Activated naive CD4-positive, alpha-beta T cell treated with anti-CD3 and anti-CD28 coated beads, Interleukin-2, amount 50 U/mL, for 24 hours (primary cell): ENCODE data around the gene ENKD1.
A peak's percentile ranks its signal among the peaks of the same experiment; 100 is the strongest.

Experiments used
- H3K27ac Mint-ChIP-seq: one replicate; pipeline ENCODE4 v1.8.0; 2021; ENCODE audit warnings: mild to moderate bottlenecking, mixed read lengths
- H3K27me3 Mint-ChIP-seq: one replicate; pipeline ENCODE4 v1.8.0; 2021; ENCODE audit warnings: mixed read lengths
- H3K36me3 Mint-ChIP-seq: one replicate; pipeline ENCODE4 v1.8.0; 2021; ENCODE audit warnings: mixed read lengths
- H3K4me1 Mint-ChIP-seq: one replicate; pipeline ENCODE4 v1.8.0; 2021; ENCODE audit warnings: mixed read lengths
- H3K4me3 Mint-ChIP-seq: one replicate; pipeline ENCODE4 v1.8.0; 2021; ENCODE audit warnings: mild to moderate bottlenecking, mixed read lengths
- H3K9me3 Mint-ChIP-seq: one replicate; pipeline ENCODE4 v1.8.0; 2021; ENCODE audit warnings: mixed read lengths

Gene ENKD1

DNA sequence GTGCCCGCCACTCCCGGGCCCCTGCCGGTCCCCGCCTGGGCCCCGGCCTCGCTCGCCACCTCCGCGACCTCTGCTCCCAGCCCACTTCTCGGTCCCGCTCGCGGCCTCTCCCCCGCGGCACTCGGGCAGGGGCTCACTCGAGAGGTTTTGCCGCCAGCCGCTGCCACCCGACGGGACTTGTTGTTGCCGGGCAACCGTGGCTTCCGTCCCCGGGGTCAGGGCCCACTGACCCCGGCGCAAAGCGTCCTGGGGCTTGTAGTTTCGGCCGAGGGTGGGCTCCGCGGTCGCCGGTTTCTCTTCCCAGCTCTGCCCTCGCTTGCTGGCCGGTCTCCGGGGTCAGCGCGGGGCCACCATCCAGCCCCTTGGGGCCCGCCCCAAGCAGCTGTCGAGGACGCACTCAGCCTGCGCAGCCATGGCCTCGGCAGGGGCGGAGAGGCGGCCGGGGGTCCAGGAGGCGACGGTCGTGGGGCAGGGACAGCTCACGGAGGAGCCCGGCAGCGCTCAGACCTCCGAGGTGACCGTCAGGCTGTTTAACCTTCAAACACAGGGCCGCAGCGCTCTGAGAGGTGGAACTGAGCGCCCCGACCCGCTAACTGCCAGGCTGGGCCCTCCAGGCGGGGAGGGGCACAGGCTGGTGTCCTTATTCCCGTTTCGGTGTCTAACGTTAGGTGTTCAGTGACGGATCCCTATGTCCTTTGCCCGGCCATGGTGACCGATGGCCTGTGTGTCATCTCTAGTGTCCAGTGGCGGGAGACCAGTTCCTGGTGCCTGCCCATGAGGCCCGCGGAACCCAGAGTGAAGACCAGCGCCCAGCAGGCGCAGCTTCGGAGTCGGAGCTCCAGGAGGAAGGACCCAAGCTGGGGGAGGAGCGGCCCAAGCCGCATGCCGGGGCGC, at the start of gene ENKD1, which contains the start of gene C16orf86:
ENKD1 (minus strand) TSS at position 192 of the 894 bp plus-strand sequence. CDS start 308 bp downstream, outside the sequence.
C16orf86 (plus strand) TSS at position 256 of the 894 bp plus-strand sequence; CDS start at position 413, 157 bp downstream.
- peak within 1 kb of the TSS; percentile 83 for H3K4me3 Mint-ChIP-seq
- H3K9me3 Mint-ChIP-seq, result no peaks in the 10 kb centered on the region
- no peaks in the 10 kb centered on the region for H3K36me3 Mint-ChIP-seq
- H3K27me3 Mint-ChIP-seq, result no peaks in the 10 kb centered on the region
- peak within 1 kb of the TSS; percentile 68 for H3K27ac Mint-ChIP-seq
- peaks cover 18% of the 10 kb centered on the region for H3K4me1 Mint-ChIP-seq

DNA sequence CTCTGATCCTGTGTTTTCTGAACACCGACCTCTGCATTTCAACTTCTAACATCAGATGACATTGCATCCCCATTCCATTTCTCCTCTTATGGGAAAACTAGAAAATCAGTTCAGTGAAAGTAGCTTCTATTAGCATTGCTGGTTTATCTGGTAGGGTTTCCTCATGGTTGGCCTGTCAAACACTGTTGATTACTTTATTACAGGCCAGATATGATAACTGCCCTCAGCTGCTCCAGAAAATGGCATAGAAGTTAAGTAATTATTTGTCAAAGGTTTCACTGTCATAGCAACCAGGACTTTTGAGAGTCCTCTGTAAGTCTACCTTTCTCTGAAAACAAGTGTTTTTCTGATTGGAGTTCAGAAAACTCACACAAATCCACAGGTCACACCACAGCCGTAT, 49.5 kb upstream of the ENKD1 start:
- peaks cover 62% of the 10 kb centered on the region for H3K4me1 Mint-ChIP-seq
- no peak overlapping the region for H3K4me3 Mint-ChIP-seq
- H3K9me3 Mint-ChIP-seq, result no peaks in the 10 kb centered on the region
- peaks cover 4% of the 10 kb centered on the region for H3K36me3 Mint-ChIP-seq
- no peaks in the 10 kb centered on the region for H3K27me3 Mint-ChIP-seq
- H3K27ac Mint-ChIP-seq, result no peak overlapping the region

DNA sequence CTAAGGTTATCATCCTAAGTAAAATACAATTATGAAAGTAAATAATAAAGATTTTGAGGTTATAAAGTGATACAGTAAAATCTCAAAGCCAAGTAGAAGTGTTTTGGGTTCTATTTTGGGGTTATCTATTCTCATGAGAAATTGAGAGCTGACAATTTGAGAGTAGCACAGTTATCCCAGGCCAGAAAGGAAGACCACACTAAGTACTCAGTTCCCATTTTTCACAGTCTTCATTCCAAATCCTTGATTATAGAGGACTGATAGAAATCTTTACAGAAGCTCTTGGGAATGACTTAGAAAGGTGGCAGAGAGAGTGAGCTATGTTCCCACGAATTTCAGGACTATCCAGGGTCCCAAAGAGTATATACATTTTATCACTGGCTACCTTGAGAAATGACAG, 48.0 kb upstream of the ENKD1 start:
- no peaks in the 10 kb centered on the region for H3K9me3 Mint-ChIP-seq
- no peak overlapping the region for H3K27ac Mint-ChIP-seq
- H3K4me1 Mint-ChIP-seq, result peaks cover 51% of the 10 kb centered on the region
- H3K27me3 Mint-ChIP-seq, result no peaks in the 10 kb centered on the region
- H3K4me3 Mint-ChIP-seq, result no peak overlapping the region
- H3K36me3 Mint-ChIP-seq, result peaks cover 6% of the 10 kb centered on the region

DNA sequence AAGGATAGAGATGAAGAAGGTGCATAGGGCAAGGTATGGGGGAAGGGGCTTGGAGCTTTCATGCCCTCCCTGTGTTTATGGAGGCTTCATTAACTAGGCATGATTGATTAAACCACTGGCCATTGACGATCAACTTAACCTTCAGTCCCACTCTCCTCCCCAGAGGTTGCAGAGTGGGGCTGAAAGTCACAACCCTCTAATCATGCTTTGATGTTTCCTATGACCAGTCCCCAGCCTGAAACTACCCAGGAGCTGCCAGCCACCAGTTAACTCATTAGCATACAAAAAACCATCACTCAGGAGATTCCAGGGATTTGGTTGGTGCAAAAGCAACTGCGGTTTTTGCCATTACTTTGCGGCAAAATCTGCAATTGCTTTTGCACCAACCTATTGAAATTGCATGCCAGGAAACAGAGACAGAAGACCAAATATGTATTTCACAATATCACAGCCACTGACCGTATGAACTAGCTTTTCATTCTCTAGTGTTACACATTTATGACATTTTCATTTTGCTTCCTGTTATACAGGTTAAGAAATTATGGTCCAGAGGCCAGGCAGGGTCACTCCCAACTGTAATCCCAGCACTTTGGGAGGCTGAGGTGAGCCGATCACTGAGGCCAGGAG, 47.2 kb upstream of the ENKD1 start:
- no peaks in the 10 kb centered on the region for H3K9me3 Mint-ChIP-seq

DNA sequence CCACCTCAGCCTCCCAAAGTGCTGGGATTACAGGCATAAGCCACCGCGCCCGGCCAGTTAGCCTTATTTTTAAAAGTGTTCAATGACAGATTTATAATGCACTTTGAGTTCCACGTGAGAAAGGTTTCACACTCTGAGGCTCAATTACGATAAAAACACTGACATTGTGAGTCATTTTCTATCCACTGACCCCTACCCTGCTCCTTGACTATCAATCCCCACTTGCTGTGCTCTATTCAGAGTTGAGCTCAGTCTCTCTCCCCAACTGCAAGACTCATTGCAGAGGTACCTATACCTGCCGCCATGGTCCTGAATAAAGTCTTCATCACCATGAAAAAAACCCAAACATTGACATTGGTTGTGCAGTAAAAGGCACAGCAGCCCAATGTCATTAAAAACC, 44.1 kb upstream of the ENKD1 start:
- H3K4me1 Mint-ChIP-seq, result peaks cover 33% of the 10 kb centered on the region
- H3K9me3 Mint-ChIP-seq, result no peaks in the 10 kb centered on the region
- H3K36me3 Mint-ChIP-seq, result peaks cover 4% of the 10 kb centered on the region
- H3K4me3 Mint-ChIP-seq, result no peak overlapping the region
- H3K27me3 Mint-ChIP-seq, result no peaks in the 10 kb centered on the region
- H3K27ac Mint-ChIP-seq, result no peak overlapping the region

More for the DNA sequence above, 47.2 kb upstream of the ENKD1 start:
- Mint-ChIP-seq H3K4me1 (peaks cover 51% of the 10 kb centered on the region), H3K27ac (no peak overlapping the region), H3K27me3 (no peaks in the 10 kb centered on the region), H3K4me3 (no peak overlapping the region), H3K36me3 (peaks cover 6% of the 10 kb centered on the region)

- Mint-ChIP-seq H3K27ac (no peak overlapping the region), H3K4me1 (peaks cover 40% of the 10 kb centered on the region), H3K27me3 (no peaks in the 10 kb centered on the region), H3K4me3 (no peak overlapping the region), H3K9me3 (no peaks in the 10 kb centered on the region), H3K36me3 (peaks cover 4% of the 10 kb centered on the region)
Observed at GRCh38 chr16:67709050-67709449, 42.5 kb upstream of the ENKD1 start.

GRCh38 chr16:67708368-67708771, 41.8 kb upstream of the ENKD1 start:
- Mint-ChIP-seq H3K4me3 (no peak overlapping the region), H3K4me1 (peaks cover 41% of the 10 kb centered on the region), H3K27ac (no peak overlapping the region), H3K9me3 (no peaks in the 10 kb centered on the region), H3K27me3 (no peaks in the 10 kb centered on the region), H3K36me3 (peaks cover 4% of the 10 kb centered on the region)

- no peaks in the 10 kb centered on the region for H3K9me3 Mint-ChIP-seq
- H3K36me3 Mint-ChIP-seq, result peaks cover 4% of the 10 kb centered on the region
- no peak overlapping the region for H3K27ac Mint-ChIP-seq
- H3K4me1 Mint-ChIP-seq, result peaks cover 44% of the 10 kb centered on the region
- H3K27me3 Mint-ChIP-seq, result no peaks in the 10 kb centered on the region
- no peak overlapping the region for H3K4me3 Mint-ChIP-seq
Observed at GRCh38 chr16:67707790-67708189, 41.2 kb upstream of the ENKD1 start.

GRCh38 chr16:67707210-67707609, 40.7 kb upstream of the ENKD1 start:
- H3K4me1 Mint-ChIP-seq, result peaks cover 44% of the 10 kb centered on the region
- H3K36me3 Mint-ChIP-seq, result peaks cover 4% of the 10 kb centered on the region
- H3K9me3 Mint-ChIP-seq, result no peaks in the 10 kb centered on the region
- no peak overlapping the region for H3K27ac Mint-ChIP-seq
- no peaks in the 10 kb centered on the region for H3K27me3 Mint-ChIP-seq
- no peak overlapping the region for H3K4me3 Mint-ChIP-seq

GRCh38 chr16:67704110-67704509, 37.6 kb upstream of the ENKD1 start:
- H3K27ac Mint-ChIP-seq, result no peak overlapping the region
- H3K9me3 Mint-ChIP-seq, result no peaks in the 10 kb centered on the region
- no peaks in the 10 kb centered on the region for H3K36me3 Mint-ChIP-seq
- H3K4me1 Mint-ChIP-seq, result peaks cover 33% of the 10 kb centered on the region
- no peaks in the 10 kb centered on the region for H3K27me3 Mint-ChIP-seq
- H3K4me3 Mint-ChIP-seq, result no peak overlapping the region

DNA sequence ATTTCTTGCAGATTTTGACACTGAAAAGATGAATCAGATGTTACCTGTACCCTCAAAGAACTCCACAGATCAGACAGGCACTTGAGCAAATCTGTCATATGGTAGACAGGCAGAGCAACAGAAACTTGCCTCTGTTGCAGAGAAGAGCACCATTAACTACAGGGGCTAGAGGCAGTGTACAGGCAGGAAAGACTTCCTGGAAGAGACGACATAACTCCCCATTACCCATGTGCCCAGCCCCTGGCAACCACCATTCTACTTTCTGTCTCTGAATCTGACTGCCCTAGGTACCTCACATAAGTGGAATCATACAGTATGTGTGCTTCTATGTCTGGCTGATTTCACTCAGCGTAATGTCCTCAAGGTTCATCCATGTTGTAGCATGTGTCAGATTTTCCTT, 37.1 kb upstream of the ENKD1 start:
- H3K36me3 Mint-ChIP-seq, result peaks cover 1% of the 10 kb centered on the region
- peak overlapping the region; percentile 10 for H3K27ac Mint-ChIP-seq
- H3K27me3 Mint-ChIP-seq, result no peaks in the 10 kb centered on the region
- H3K4me1 Mint-ChIP-seq, result peaks cover 31% of the 10 kb centered on the region
- H3K9me3 Mint-ChIP-seq, result no peaks in the 10 kb centered on the region
- H3K4me3 Mint-ChIP-seq, result peak overlapping the region; percentile 37

DNA sequence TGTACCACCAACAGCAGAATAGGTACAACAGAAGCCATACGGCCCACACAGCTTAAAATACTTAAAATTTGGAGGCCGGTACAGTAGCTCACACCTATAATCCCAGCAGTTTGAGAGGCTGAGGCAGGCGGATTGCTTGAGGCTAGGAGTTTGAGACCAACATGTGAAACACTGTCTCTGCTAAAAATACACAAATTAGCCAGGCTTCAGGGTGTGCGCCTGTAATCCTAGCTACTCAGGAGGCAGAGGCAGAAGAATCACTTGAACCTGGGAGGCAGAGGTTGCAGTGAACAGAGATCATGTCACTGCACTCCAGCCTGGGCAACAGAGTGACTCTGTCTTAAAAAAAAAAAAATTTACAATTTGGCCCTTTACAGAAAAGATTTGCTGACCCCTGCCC, 35.6 kb upstream of the ENKD1 start:
- Mint-ChIP-seq H3K36me3 (peaks cover 3% of the 10 kb centered on the region), H3K4me3 (no peak overlapping the region), H3K27ac (no peak overlapping the region), H3K27me3 (no peaks in the 10 kb centered on the region), H3K9me3 (no peaks in the 10 kb centered on the region), H3K4me1 (peaks cover 33% of the 10 kb centered on the region)

DNA sequence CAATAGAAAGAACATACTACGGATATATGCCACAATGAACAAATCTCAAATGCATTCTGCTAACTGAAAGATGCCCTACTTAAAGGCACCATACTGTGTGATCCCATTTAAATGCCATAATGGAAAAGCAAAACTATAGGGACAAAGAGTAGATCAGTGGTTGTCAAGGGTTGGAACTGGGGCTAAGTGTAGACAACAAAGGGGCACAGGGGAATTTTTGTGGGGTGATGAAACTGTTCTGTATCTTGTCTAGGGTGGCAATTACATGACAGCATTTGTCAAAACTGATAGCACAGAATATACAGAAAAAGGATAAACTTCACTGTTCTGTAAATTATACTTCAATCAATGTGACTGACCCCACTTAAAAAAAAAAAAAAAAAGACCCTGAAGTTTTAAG, 34.9 kb upstream of the ENKD1 start:
- Mint-ChIP-seq H3K36me3 (peaks cover 6% of the 10 kb centered on the region), H3K27ac (no peak overlapping the region), H3K4me1 (peaks cover 35% of the 10 kb centered on the region)

GRCh38 chr16:67699265-67699664, 32.7 kb upstream of the ENKD1 start:
- peaks cover 22% of the 10 kb centered on the region for H3K4me1 Mint-ChIP-seq
- no peak overlapping the region for H3K27ac Mint-ChIP-seq
- H3K9me3 Mint-ChIP-seq, result no peaks in the 10 kb centered on the region
- H3K36me3 Mint-ChIP-seq, result peaks cover 6% of the 10 kb centered on the region
- H3K4me3 Mint-ChIP-seq, result no peak overlapping the region
- H3K27me3 Mint-ChIP-seq, result no peaks in the 10 kb centered on the region

More for the DNA sequence above, 34.9 kb upstream of the ENKD1 start:
- no peak overlapping the region for H3K4me3 Mint-ChIP-seq
- no peaks in the 10 kb centered on the region for H3K27me3 Mint-ChIP-seq
- no peaks in the 10 kb centered on the region for H3K9me3 Mint-ChIP-seq

DNA sequence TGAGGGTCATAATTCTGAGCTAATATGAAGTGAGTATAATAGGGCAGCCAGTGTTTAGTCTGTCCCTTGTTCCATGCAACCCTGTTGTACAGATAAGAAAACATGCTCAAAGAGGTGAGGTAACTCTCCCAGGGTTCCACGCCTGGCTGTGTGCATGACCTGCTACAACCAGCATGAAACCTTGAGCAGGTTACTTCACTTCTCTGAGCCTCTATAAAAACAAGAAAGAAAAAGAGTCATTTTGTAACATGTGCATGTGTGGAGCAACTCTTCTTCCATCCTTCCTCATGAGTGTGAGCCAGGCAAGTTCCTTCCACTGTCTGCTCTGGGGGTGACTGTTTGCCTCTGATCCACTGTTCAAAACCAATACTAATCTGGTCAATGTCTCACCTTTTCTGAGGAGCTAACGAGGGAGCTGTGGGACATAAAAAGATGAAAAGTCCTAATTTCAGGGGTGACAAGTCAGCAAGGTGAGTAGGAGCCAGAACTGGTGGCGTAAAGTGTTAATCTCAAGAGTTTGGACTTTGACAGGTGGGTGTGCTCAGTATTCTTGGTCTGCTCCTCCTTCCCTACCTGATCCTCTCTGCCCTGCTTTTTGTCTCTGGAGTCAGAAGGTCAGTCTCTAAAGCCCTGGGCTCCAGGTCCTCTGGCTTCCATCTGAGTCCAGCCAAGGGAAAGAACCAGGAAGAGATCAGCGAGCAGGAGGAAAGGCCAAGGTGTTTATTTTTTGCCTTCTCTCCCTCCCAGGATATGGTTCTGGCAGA, 31.1 kb upstream of the ENKD1 start:
- Mint-ChIP-seq H3K4me3 (no peak overlapping the region), H3K4me1 (peaks cover 11% of the 10 kb centered on the region), H3K36me3 (peaks cover 6% of the 10 kb centered on the region), H3K27ac (no peak overlapping the region), H3K27me3 (no peaks in the 10 kb centered on the region), H3K9me3 (no peaks in the 10 kb centered on the region)
